ENCODE data around the gene RGR.
"Not testable (repeated sequence)": the region's sequence is repeated elsewhere in the genome, so short reads cannot be mapped to it uniquely, and the experiment has no call there.

Gene RGR

DNA sequence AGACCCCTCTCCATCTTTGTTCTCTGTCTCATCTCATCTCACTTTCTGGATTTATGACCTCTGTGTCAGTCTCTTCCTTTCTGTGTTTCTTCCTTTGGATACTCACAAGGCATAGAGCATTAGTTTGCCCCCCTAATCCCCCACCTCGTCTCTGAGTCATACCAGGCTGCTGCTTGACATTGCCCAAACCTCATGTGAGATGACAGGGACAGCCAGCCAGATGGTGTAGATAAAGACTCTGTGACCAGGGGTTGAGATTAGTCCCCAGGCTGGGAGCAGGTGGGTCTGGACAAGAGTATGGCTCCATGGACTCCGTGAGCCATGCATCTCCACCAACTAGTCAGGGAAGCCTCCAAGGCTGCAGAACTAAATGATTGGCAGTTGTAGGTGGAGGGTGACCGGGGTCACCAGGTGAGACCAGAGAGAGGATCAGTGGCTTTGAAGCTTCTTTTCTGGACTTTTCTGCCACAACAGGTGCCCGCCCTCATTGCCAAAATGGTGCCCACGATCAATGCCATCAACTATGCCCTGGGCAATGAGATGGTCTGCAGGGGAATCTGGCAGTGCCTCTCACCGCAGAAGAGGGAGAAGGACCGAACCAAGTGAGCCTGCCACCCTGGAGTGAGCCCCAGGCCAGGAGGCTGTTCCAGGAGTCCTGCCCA is 13.3 kb downstream of the RGR start:
- DNase-seq (ENCODE audit: low spot score) = no peak

DNA sequence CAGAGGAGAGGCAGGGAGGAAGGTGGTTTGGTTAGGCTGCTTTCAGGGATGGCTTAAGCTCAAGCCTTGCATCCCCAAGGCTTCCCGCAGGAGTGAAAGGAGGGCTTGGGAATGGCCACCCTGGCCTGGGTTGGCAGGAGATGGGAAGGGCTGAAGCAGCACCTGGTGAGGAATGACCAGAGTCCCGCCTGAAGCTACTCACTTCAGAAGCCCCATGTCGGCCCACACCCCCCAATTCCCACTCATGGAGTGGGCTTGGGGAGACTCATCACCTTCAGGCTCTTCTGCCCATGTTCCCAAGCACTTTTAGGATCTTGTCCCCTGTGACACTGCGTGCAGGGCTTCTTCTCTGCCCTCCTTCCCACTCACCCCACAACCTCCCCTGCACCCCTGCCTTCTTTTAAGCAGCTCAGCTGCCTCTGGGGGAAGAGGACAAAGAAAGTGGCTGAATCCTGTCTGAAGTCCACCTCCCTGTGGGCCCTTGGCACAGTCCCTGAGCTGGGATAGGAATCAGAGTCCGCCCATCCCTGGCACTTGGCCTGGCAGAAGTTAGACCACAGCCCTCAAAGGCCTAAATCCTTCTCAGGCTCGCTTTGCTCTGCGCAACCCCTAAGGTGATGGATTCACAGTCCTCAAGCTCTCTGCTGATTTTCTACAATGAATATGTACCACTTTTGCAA is 16.5 kb downstream of the RGR start:
- no peak for DNase-seq (ENCODE audit: low spot score)

GRCh38 chr10:84262190-84262956 is 17.5 kb downstream of the RGR start:
- no peak for DNase-seq (ENCODE audit: low spot score)

DNA sequence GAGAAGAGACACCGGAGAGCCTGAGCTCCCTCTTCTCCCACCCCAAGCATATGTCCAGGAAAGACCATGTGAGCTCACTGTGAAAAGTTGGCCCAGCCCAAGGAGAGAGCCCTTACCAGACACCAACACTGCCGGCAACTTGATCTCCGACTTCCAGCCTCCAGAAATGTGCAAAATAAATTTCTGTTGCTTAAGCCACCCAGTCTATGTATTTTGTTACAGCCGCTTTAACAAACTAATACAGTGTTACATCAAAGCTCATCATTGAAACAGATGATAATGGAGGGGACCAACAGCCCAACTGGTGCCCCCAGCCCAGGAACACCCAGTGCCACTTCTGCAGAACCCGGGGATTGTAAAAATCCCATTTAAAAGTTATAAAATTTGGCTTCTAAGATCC is 18.9 kb downstream of the RGR start:
- no peak for DNase-seq (ENCODE audit: low spot score)

DNA sequence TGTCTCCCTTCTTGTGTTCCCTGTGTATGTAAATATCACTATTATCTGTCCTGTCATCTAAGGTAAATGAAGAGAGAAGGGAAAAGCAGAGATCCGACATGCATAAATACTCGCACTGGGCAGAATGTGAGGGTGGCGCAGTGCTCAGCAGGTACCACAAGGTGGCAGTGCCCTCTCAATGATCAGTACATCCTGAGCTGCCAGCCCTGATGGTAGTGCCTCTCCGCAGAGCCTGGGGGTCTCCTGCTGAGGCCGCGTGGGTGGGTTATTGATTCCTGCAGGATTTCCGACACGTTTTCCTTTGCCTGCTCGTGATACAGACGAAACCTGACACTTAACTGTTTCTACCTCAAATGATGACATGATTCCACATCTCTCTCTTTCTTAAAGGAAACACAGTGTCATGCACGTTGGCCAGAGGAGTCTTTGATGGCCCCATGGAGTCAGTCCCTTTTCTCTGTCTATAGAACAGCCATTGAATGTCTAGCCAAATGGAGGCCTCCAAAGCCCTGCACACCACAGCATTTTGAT is 19.8 kb downstream of the RGR start:
- DNase-seq (ENCODE audit: low spot score) = peak; percentile 34

DNA sequence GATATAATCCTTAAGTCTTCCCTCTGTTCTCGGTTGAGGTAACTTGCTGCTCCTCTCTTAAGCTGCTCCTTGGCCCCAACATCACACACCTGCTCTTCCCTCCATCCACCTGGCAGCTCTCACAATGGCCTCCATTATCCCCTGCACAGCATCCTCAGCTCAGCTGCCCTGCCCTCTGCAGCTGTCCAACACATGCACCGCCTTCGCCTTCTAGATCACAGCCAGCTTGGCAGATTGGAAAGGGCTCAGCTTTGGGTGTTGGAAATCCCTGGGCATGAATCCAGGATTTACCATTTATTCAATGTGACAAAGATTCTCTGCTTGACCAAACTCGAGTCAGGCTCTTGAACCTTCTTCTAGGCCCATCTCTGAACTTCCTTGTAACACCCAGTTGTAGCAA is 20.6 kb downstream of the RGR start:
- no peak for DNase-seq (ENCODE audit: low spot score)

DNA sequence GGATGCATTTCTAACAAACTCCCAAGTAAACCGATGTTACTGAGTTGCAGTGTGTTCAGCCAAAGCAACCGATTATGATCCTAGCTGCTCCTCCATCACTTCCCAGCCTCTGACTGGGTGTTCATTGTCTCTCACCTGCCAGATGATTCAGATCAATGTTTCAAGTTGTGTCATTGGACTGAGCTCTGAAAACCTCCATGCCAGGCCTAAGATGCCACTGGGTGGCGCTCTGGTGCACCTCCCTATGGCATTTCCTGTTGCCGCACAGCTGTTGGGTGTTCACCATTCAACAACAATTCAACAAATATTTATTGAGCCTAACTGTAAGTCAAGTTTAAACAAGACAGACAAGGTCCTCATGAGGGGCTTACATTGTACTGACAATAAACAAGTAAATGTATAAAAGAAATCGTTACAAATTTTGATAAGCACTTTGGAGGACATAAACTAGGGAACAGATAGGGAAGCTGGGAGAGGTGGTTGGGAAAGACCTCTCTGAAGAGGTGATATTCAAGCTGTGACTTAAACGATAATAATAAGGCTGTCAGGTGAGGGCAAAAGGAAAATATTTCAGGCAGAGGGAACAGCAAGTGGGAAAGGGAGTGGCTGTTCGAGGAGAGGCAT is 22.8 kb downstream of the RGR start:
- no peak for DNase-seq (ENCODE audit: low spot score)

DNA sequence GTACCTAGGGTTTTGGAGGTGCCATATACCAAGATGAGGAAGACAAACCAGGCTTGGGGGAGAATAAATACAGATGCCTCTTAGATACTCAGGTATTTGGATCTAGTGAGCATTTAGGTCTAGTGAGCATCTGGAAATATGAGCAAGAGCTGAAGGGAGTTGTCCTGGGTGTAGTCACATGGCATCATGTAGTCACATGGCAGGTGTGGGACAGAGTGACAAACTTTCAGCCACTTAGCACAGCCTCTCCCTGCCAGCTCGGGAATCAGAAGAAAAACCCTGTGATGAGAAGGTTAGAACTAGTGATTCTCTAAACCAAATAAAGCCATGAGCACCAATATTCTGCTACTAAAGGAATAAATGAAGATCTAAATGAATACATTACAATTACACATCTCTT is 24.3 kb downstream of the RGR start:
- no peak for DNase-seq (ENCODE audit: low spot score)

GRCh38 chr10:84269773-84270172 is 24.9 kb downstream of the RGR start:
- no peak for DNase-seq (ENCODE audit: low spot score)

GRCh38 chr10:84270708-84271107 is 25.9 kb downstream of the RGR start:
- DNase-seq (ENCODE audit: low spot score) = no peak

- DNase-seq (ENCODE audit: low spot score) = not testable (repeated sequence)
Measured at GRCh38 chr10:84279876-84280475, 35.1 kb downstream of the RGR start.

DNA sequence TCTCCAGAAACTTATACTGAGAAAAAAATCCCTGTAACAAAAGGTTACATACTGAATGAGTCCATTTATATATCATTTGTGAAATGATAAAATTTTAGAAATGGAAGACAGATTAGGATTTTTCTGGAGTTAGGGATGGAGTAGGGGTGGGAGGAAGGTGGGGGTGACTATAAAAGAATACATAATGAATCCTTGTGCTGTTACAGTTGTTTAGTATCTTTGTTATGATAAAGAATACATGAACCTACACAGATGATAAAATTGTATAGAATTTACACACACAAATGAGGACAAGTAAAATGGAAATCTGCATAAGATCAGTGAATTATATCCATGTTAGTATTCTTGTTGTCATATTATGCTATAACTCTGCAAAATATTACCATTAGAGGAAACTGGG is 41.8 kb downstream of the RGR start:
- DNase-seq (ENCODE audit: low spot score) = no peak

GRCh38 chr10:84288151-84288550 is 43.3 kb downstream of the RGR start:
- DNase-seq (ENCODE audit: low spot score) = no peak

DNA sequence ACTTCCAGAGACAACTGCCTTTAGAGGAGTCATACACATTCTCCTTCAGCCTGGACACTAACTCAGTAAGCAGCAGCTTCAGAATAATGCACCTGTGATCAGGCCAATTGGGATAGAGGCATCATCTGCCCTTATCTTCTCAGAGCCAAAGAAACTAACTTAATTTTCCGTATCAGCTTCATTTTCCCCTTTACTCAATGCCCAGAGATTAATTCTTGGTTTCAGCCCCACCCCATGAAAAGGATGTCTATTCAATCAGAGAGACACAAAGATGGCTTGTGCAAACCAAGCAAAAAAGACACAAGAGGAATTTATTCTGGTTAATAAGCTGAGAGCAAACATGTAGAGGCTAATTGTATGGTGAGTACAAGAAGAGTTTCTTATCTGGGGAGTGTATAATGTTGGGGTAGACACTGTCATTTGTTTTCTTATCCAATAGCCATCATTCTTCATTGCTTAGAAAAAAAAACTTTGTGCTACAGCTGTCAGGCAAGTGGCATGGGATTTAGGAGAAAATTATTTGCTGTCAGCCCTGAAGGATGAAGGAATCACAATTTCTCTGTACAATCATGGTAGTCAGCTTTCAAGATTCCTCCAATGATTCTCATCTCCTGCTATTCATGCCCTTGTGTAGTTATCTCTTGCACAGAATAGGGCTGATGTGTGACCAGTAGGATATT is 44.8 kb downstream of the RGR start:
- no peak for DNase-seq (ENCODE audit: low spot score)

DNA sequence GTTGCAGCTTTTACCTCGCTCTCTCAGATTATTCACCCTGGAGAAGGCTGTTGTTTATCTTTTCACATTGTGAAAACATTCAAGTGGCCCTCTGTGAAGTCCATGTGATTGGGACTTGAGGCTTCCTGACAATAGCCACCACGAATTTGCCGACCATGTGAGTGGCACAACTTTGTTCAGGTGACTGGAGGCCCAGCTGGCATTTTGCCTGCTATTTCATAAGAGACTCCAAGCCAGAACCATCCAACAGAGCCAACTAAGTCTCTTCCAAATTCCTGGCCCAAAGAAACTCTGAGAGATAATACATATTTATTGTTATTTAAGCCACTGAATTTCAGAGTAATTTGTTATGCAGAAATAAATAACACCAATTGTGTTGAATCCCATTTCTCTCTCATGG is 45.4 kb downstream of the RGR start:
- DNase-seq (ENCODE audit: low spot score) = no peak

- peak; percentile 14 for DNase-seq (ENCODE audit: low spot score)
Measured at GRCh38 chr10:84291384-84291783, 46.5 kb downstream of the RGR start.

- no peak for DNase-seq (ENCODE audit: low spot score)
Measured at GRCh38 chr10:84292502-84292901, 47.6 kb downstream of the RGR start.

- DNase-seq (ENCODE audit: low spot score) = no peak
Measured at GRCh38 chr10:84293171-84293570, 48.3 kb downstream of the RGR start.

DNA sequence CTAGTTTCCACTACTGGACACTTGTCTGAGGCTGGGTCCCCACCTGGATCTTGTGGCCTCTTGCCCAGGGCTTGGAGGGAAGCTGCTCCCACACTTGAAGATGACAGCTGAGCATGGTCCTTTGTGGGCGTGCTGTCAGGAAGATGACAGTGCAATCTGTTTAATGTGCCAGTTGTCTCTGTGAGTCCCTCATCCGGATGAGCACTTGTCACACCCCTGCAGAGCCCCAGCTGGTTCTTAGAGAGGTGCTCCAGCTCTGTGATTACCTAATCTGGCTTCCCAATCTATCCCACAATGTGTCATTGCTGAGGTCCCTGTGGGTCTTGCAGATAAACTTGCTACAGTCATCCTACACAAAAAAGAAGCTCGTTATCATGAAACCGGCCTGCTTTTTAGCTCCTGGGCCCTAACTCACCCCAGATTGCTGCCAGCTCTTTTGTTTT is 48.7 kb downstream of the RGR start:
- DNase-seq (ENCODE audit: low spot score) = no peak

DNA sequence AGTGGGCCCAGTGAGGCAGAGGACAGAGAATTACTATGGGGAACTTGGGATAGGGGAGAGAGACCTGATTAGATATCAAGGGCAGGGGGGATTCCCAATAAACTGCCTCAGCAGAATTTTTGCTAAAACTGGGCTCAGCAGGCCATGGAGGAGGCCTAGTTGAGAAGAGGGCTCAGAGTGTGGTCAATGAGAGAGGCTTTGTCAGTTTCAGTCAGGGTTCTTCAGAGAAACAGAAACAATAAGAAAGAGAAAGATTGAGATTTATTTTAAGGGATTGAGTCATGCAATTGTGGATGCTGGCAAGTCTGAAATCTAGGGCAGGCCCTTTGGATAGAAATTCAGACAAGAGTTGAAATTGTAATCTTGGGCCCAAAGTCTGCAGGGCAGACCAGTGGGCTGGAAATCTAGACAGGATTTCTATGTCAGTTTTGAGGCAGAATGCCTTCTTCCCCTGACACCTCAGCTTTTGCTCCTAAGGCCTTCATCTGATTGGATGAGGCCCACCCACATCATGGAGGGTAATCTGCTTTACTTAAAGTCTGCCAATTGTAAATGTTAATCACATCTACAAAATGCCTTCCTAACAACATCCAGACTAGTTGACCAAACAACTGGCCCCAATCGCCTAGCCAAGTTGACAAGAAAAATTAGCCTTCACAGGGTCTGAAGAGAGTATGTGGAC is 50.1 kb downstream of the RGR start:
- DNase-seq (ENCODE audit: low spot score) = no peak

Measured in HuH-7.5 (cell line).